Prostate gland (tissue), 2 donors: Measurements from ENCODE around the gene IER3.

Source experiments
- POLR2A ChIP-seq: fragments of 450-650 bp; IDR thresholded peaks from one replicate; pipeline ENCODE4 v1.6.1; 2016; ENCODE audit warnings: antibody characterized with exemption, mild to moderate bottlenecking
- POLR2AphosphoS5 ChIP-seq: sonication (generic); formaldehyde crosslinking; IDR thresholded peaks from one replicate; pipeline ENCODE4 v1.6.1; 2017; ENCODE audit warnings: antibody characterized with exemption
- TF ChIP-seq, protein P1 (sequence below), 4 experiments: fragments of 200-600 bp in 2 of 4; fragments of 450-650 bp in 2 of 4; sonication (generic) in 2 of 4; IDR thresholded peaks; 1 replicate in 3 of 4; 2 replicates in 1 of 4; pipeline ENCODE4 v1.5.1; 2016 to 2019; ENCODE audit warnings: antibody characterized with exemption in 4 of 4, mild to moderate bottlenecking in 2 of 4, moderate library complexity in 2 of 4

GRCh38 chr6:30742316-30743098 is 1.8 kb downstream of the IER3 start, which contains the start of gene FLOT1:
- TF ChIP-seq POLR2A (peak; percentile 82), POLR2AphosphoS5 (peak; percentile 91)
- TF ChIP-seq, protein P1, sequence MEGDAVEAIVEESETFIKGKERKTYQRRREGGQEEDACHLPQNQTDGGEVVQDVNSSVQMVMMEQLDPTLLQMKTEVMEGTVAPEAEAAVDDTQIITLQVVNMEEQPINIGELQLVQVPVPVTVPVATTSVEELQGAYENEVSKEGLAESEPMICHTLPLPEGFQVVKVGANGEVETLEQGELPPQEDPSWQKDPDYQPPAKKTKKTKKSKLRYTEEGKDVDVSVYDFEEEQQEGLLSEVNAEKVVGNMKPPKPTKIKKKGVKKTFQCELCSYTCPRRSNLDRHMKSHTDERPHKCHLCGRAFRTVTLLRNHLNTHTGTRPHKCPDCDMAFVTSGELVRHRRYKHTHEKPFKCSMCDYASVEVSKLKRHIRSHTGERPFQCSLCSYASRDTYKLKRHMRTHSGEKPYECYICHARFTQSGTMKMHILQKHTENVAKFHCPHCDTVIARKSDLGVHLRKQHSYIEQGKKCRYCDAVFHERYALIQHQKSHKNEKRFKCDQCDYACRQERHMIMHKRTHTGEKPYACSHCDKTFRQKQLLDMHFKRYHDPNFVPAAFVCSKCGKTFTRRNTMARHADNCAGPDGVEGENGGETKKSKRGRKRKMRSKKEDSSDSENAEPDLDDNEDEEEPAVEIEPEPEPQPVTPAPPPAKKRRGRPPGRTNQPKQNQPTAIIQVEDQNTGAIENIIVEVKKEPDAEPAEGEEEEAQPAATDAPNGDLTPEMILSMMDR (IDR thresholded peaks at IDR 0.05) = peak in 1 of 4 experiments; percentile 10
